ENCODE results near the gene CMTM2.
"Not testable (repeated sequence)": the region's sequence is repeated elsewhere in the genome, so short reads cannot be mapped to it uniquely, and the experiment has no call there.

Gene CMTM2

GRCh38 chr16:66610111-66610820, 31.0 kb downstream of the CMTM2 start:
- CTCF ChIA-PET: interaction anchor here (1.0 to 6.6 kb wide), 7 partner anchors 9 to 258 kb away, joined by 3 to 40 read pairs (median 13); partner anchors contain the start of genes CMTM2 and DYNC1LI2
- POLR2A ChIA-PET: no interaction called here
- DNase-seq (ENCODE audit: extremely low spot score): no peak
- TF ChIP-seq CTCF (IDR thresholded peaks at IDR 0.05; ENCODE audit: control extremely low read depth, extremely low read depth, low read depth, missing control alignments): no peak

GRCh38 chr16:66611911-66612310, 32.6 kb downstream of the CMTM2 start:
- CTCF ChIA-PET: interaction anchor here (1.2 to 6.6 kb wide), 3 partner anchors 12 to 256 kb away, joined by 3 to 40 read pairs (median 4); no protein-coding TSS in a partner anchor
- DNase-seq (ENCODE audit: extremely low spot score); POLR2A ChIA-PET: not testable (repeated sequence)

- ChIA-PET CTCF (interaction anchor here (1.2 to 6.6 kb wide), 4 partner anchors 12 to 256 kb away, joined by 3 to 40 read pairs (median 4); no protein-coding TSS in a partner anchor), POLR2A (no interaction called here)
- no peak for TF ChIP-seq CTCF (IDR thresholded peaks at IDR 0.05; ENCODE audit: control extremely low read depth, extremely low read depth, low read depth, missing control alignments)
- no peak for DNase-seq (ENCODE audit: extremely low spot score)
Observed at GRCh38 chr16:66612422-66612821, 33.2 kb downstream of the CMTM2 start.

- ChIA-PET CTCF (no interaction called here), POLR2A (no interaction called here)
- no peak for DNase-seq (ENCODE audit: extremely low spot score)
- TF ChIP-seq CTCF (IDR thresholded peaks at IDR 0.05; ENCODE audit: control extremely low read depth, extremely low read depth, low read depth, missing control alignments): no peak
Observed at GRCh38 chr16:66614161-66614802, 35.0 kb downstream of the CMTM2 start.

- no peak for DNase-seq (ENCODE audit: extremely low spot score)
- ChIA-PET CTCF (no interaction called here), POLR2A (no interaction called here)
- no peak for TF ChIP-seq CTCF (IDR thresholded peaks at IDR 0.05; ENCODE audit: control extremely low read depth, extremely low read depth, low read depth, missing control alignments)
Observed at GRCh38 chr16:66616169-66616568, 36.9 kb downstream of the CMTM2 start.

GRCh38 chr16:66616592-66616991, 37.3 kb downstream of the CMTM2 start:
- ChIA-PET POLR2A (no interaction called here), CTCF (interaction anchor here (1.7 to 4.5 kb wide), 4 partner anchors 8 to 209 kb away, joined by 4 to 38 read pairs (median 8); no protein-coding TSS in a partner anchor)
- DNase-seq (ENCODE audit: extremely low spot score): no peak
- TF ChIP-seq CTCF (IDR thresholded peaks at IDR 0.05; ENCODE audit: control extremely low read depth, extremely low read depth, low read depth, missing control alignments): no peak

- no peak for TF ChIP-seq CTCF (IDR thresholded peaks at IDR 0.05; ENCODE audit: control extremely low read depth, extremely low read depth, low read depth, missing control alignments)
- POLR2A ChIA-PET: no interaction called here
- CTCF ChIA-PET: interaction anchor here (1.0 to 4.5 kb wide), 6 partner anchors 8 to 274 kb away, joined by 3 to 38 read pairs (median 4); no protein-coding TSS in a partner anchor
- no peak for DNase-seq (ENCODE audit: extremely low spot score)
Observed at GRCh38 chr16:66617010-66617434, 37.8 kb downstream of the CMTM2 start.
